Choroid plexus epithelial cell (primary cell): ENCODE measurements around the gene OTOF.

Source experiments
- DNase-seq: peaks from one replicate; pipeline ENCODE4 v3.0.0-alpha.2; 2010; ENCODE audit warnings: low read depth
- H3K4me3 ChIP-seq: 2 replicates; pipeline ENCODE4 v1.5.1; 2011; ENCODE audit warnings: low read depth, mild to moderate bottlenecking, control low read depth, low read length, moderate library complexity
- TF ChIP-seq, protein P1 (sequence below): conservative IDR thresholded peaks from 2 replicates; pipeline ENCODE4 v1.5.1; 2011; ENCODE audit warnings: low read depth, mild to moderate bottlenecking, control low read depth, inconsistent platforms, low read length, moderate library complexity

The OTOF gene

DNA sequence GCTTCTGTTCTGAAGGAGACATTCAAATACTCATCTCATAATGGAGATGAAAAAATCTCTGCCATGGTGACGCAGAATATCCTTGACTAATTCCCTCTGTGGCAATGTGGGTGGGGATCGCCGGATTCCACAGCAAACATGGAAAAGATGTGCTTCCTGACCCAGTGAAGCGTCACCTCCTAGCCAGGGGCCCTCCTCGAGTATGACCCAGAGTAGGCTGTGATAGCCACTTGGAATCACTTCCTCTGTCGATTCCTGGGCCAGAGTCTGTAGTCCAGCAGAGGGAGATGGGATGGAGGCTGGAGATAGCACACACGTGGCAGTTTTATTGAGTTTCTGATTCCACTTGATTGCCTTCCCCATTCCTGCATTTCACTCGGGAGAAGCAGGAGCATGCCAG, 39.4 kb downstream of the OTOF start:
- TF ChIP-seq, protein P1, sequence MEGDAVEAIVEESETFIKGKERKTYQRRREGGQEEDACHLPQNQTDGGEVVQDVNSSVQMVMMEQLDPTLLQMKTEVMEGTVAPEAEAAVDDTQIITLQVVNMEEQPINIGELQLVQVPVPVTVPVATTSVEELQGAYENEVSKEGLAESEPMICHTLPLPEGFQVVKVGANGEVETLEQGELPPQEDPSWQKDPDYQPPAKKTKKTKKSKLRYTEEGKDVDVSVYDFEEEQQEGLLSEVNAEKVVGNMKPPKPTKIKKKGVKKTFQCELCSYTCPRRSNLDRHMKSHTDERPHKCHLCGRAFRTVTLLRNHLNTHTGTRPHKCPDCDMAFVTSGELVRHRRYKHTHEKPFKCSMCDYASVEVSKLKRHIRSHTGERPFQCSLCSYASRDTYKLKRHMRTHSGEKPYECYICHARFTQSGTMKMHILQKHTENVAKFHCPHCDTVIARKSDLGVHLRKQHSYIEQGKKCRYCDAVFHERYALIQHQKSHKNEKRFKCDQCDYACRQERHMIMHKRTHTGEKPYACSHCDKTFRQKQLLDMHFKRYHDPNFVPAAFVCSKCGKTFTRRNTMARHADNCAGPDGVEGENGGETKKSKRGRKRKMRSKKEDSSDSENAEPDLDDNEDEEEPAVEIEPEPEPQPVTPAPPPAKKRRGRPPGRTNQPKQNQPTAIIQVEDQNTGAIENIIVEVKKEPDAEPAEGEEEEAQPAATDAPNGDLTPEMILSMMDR = peak; percentile 22
- no peak for DNase-seq
- no peak overlapping the region for H3K4me3 ChIP-seq

- DNase-seq = no peak
- TF ChIP-seq, protein P1 = no peak
- H3K4me3 ChIP-seq = no peak overlapping the region
Measured at GRCh38 chr2:26435106-26435505, 42.8 kb downstream of the OTOF start.

GRCh38 chr2:26432859-26433258, 45.1 kb downstream of the OTOF start:
- DNase-seq = no peak
- TF ChIP-seq, protein P1 = no peak
- H3K4me3 ChIP-seq = no peak overlapping the region

DNA sequence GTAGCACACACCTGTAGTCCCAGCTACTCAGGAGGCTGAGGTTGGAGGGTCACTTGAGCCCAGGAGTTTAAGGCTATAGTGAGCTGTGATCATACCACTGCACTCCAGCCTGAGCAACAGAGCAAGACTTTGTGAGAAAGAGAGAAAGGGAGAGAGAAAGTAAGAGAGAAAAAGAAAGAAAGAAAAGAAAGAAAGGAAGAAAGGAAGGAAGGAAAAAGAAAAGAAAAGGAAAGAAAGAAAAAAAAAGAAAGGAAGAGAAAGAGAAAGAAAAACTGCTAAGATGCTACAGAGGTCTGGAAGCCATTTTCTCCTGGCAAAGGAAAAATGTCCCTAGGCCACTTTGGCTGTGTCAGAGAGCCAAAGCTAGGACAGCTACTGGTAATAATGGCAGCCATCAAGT, 45.6 kb downstream of the OTOF start:
- DNase-seq = no peak
- H3K4me3 ChIP-seq = no peak overlapping the region
- TF ChIP-seq, protein P1 = no peak

- DNase-seq = peak; percentile 54
Measured at GRCh38 chr2:26430826-26431225, 47.1 kb downstream of the OTOF start.

DNA sequence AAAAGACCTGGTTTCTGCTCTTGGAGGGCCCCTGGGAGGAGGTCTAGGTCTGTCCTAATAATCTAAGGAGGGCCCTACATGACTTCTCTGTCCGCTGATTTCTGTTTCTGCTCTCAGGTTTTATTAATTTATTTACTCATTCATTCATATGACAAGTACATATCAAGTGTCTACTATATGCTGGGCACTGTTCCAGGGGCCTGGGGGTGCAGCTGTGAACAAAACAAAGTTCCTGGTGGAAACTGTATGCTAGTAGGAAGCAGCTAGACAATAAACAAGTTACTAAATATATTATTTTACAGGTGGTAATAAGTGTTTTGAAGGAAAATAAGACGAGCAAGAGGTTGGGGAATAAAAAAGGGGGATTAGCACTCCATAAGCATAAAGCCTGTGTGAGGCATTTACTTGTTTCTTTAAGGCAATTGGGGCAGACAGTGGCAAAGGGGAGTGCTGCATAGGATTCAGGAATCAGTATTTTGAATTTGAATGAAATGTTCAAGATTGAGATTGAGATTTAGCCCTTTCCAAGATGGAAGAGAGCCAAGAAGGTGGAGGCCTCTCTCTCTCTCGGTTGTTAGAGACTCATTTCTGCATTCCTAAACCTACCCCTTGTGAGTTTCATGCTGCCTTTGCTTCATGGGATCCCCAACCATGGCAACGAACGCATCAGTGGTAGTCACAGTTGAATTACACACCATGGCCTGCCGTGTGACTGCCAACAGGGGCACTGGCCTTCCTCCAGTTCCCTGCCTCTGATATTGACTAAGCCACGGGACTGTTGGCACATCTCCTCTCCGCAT, 47.9 kb downstream of the OTOF start:
- peak; percentile 30 for DNase-seq
- no peak overlapping the region for H3K4me3 ChIP-seq
- TF ChIP-seq, protein P1 = no peak

More at GRCh38 chr2:26430826-26431225, 47.1 kb downstream of the OTOF start:
- TF ChIP-seq, protein P1 = no peak
- no peak overlapping the region for H3K4me3 ChIP-seq

GRCh38 chr2:26428846-26429245, 49.1 kb downstream of the OTOF start:
- no peak for DNase-seq
- TF ChIP-seq, protein P1 = no peak
- H3K4me3 ChIP-seq = no peak overlapping the region
